22Rv1 (cell line): Measurements from ENCODE around the gene E2F3.

Experiments used
- CTCF ChIP-seq: fragments of 450-650 bp; IDR thresholded peaks from 2 replicates; pipeline ENCODE4 v1.5.1; 2017; ENCODE audit warnings: mild to moderate bottlenecking
- ZFX ChIP-seq: fragments of 450-650 bp; IDR thresholded peaks from 2 replicates; pipeline ENCODE4 v1.6.1; 2017; ENCODE audit warnings: antibody characterized with exemption, borderline replicate concordance

DNA sequence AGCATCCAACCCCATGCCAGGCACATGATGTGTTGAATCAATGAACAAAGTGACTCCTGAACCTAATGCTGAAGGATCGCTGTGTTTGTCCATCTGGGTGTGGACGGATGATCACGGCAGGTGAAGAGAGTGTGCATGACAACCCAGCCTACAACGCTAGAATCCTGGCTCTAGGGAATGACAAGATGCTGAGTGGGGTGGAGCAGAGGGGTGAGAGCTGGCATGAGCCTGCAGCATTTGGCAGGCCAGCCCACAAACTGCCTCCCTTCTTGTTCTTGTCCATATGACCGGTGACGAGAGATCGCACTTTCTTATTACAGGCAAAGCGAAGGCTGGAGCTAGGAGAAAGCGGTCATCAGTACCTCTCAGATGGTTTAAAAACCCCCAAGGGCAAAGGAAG, 77.8 kb downstream of the E2F3 start:
- TF ChIP-seq CTCF = no peak
- TF ChIP-seq ZFX = no peak
